Fibroblast of upper back skin (primary cell): ENCODE data around the gene CADM1.

Experiments used
- DNase-seq: peaks from one replicate; pipeline ENCODE4 v3.0.0-alpha.2; 2013

CADM1 gene

DNA sequence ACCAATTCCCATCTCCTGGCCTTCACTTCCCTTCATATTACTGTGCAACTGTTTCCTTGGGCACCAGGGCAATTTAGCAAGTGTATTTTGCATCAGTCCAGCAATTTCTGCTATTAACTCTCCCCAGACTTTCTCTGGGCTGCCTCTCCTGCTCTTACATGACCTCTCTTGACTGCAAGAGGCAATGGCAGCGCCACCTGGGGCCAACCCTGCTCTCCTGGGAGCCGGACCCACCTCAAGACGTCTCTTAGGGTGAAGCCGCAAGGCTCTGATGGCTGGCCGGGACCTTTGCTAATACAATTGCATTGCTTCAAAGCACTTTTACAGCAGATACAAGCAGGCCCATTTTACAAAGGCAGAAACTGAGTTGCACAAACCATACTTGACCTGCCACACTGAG, 360.2 kb downstream of the CADM1 start:
- DNase-seq, result no peak

- DNase-seq, result no peak
Observed at GRCh38 chr11:115141231-115142114, 362.7 kb downstream of the CADM1 start.

GRCh38 chr11:115135936-115136335, 368.3 kb downstream of the CADM1 start:
- no peak for DNase-seq

- DNase-seq, result no peak
Observed at GRCh38 chr11:115134926-115135325, 369.3 kb downstream of the CADM1 start.

DNA sequence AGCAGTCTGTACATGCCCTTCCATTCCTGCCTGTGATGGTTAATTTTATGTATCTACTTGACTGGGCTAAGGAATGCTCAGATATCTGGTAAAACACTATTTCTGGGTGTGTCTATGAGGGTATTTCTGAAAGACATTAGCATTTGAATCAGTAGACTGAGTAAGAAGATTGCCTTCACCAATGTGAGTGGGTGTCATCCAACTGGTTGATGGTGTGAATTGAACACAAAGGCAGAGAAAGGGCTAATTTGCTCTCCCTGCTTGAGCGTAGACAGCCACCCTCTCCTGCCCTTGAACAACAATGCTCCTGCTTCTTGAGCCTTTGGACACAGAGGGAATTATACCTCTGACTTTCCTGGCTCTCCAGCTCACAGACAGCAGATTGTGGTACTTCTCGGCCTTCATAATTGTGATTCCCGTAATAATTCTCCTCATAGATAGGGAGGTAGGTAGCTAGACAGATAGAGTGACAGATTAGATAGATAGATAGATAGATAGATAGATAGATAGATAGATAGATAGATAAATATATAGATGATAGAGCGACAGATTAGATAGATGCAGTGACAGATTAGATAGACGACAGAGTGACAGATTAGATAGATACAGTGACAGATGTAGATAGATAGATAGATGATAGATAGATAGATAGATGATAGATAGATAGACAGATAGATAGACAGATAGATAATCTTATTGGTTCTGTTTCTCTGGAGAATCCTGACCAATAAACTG, 370.6 kb downstream of the CADM1 start:
- no peak for DNase-seq

GRCh38 chr11:115132436-115133228, 371.6 kb downstream of the CADM1 start:
- DNase-seq, result no peak

DNA sequence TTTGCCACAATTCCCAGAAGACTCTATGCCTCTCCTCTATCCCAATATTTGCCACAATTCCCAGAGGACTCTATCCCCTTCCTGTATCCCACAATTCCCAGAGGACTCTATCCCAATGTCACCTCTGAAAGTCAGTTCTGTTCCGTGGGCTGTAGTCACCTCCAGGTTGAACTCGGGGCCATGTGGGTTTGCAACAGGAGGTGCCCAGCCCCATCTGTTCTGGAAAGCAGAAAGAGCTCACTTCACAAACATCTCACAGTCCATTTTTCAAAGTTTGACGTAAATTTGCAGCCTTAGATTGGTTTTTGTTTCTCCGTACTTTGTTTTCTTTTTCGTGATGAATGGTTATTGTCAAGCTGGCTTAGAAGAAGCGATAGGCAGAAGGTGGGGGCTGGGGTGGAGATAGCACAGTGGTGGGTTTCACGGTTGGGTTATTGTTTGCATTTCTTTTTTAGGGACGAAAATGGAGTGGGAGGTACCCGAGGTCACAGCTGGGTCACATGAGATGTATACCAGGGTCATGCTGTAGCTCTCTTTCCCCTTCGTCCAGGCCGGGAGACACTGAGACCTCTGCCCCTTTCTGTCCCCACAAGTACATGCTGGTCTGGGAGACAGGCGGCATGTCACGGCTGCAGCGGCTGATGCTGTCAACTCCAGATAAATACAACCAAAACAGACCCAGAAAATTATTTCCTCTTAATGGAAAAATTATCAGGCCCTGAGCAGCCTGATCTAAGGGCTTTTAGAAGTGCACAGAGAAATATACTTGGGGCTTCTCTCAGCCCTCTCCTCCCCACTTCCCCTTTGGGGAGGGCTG, 374.5 kb downstream of the CADM1 start:
- DNase-seq, result no peak

GRCh38 chr11:115128226-115128625, 376.0 kb downstream of the CADM1 start:
- DNase-seq, result no peak

- DNase-seq, result no peak
Observed at GRCh38 chr11:115127790-115128189, 376.4 kb downstream of the CADM1 start.

GRCh38 chr11:115126515-115127208, 377.6 kb downstream of the CADM1 start:
- no peak for DNase-seq

GRCh38 chr11:115126092-115126491, 378.1 kb downstream of the CADM1 start:
- DNase-seq, result no peak

- no peak for DNase-seq
Observed at GRCh38 chr11:115124786-115125185, 379.4 kb downstream of the CADM1 start.

DNA sequence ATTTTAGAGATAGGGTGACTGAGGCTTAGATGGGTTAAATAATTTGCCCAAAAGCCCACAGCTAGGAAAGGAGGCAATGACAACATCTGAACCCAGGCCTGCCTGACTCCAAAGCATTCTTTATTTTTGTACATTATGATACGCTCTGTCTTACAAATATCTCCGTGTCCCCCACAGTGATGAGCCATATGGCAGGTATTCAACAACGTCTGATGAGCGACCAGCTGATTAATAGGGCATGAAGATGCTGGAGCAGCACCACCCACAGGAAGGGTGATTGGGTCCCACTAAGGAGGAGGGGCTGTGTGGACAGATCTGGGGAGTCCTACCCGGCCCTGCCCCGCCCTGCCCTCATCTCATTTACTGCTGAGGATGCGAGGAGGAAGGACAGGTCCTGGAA, 380.6 kb downstream of the CADM1 start:
- DNase-seq, result no peak

DNA sequence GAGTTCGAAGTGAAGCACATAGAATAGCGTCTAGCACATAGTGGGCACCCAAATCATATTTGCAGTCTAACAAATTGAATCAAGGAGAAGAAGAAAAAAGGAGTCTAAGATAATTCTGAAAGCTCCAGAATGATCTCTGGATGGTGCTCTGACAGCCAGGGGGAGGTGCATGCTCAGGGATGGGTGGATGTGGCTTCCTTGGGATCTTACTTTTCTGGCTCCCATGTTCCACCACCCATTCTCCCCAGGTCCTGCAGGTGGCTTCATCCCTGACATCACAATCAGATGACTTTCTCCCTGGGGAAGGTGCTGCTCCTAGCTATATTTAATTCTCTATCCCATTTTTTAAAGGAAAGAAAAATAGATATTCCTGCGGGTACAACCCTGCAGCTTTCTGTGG, 381.9 kb downstream of the CADM1 start:
- DNase-seq, result no peak
